ENCODE results near the gene CYTIP.
"Not testable (repeated sequence)": the region's sequence is repeated elsewhere in the genome, so short reads cannot be mapped to it uniquely, and the experiment has no call there.

The CYTIP gene

DNA sequence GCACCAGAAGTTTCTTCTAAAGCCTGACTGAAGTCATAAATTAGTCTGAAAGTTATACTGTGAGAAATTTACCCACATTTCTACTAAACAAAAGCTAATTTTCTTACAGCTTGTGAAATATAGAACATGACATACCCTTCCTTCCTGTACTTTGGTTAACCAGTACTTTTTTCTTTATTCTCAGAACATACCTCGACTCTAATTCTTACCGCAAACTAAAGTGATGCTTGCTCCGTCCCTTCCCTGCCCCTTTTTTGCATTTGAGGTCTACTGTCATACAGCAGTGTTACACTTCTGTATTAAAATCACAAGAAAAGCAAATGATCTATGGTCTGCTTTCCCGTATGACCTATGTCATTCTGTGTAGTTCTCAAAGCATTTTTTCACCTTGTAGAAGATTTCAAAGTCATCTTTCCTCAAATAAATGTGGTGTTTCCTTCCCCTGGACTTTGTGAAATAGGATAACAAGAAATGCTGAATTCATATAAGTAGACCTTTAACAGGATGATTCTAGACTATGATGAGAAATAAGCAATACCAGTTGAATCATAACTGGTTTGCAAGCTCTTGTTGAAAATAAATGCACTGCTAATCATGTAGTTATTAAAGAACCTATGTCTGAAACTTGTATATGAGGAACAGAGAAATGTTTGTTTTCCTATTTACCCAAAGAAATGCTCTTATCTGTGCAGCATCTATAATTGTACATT lies 30.4 kb downstream of the CYTIP start:
- H3K36me3 ChIP-seq (ENCODE audit: control insufficient read depth in 2 of 2, insufficient read depth in 2 of 2, low read length in 2 of 2): no peaks in the 10 kb centered on the region
- peak overlapping the region in 1 of 2 donors; percentile 21 for H3K9ac ChIP-seq (ENCODE audit: low read depth in 1 of 2, low read length in 2 of 2)
- no peaks in the 10 kb centered on the region for H3K9me3 ChIP-seq (ENCODE audit: control insufficient read depth in 2 of 2, low read length in 2 of 2)
- peaks cover 0 to 3% of the 10 kb centered on the region in 2 donors for H3K4me1 ChIP-seq (ENCODE audit: control insufficient read depth in 2 of 2, insufficient read depth in 2 of 2, low read length in 2 of 2)
- H3K27me3 ChIP-seq (ENCODE audit: control insufficient read depth in 2 of 2, insufficient read depth in 2 of 2, low read length in 2 of 2): no peaks in the 10 kb centered on the region
- no peak overlapping the region for H3K4me3 ChIP-seq (ENCODE audit: low read length in 2 of 2)
- peak overlapping the region; percentile 54 to 65 for H3K27ac ChIP-seq (ENCODE audit: low read depth in 2 of 2, low read length in 2 of 2)

- Histone ChIP-seq H3K36me3 (ENCODE audit: control insufficient read depth in 2 of 2, insufficient read depth in 2 of 2, low read length in 2 of 2) (no peaks in the 10 kb centered on the region), H3K27me3 (ENCODE audit: control insufficient read depth in 2 of 2, insufficient read depth in 2 of 2, low read length in 2 of 2) (no peaks in the 10 kb centered on the region), H3K9me3 (ENCODE audit: control insufficient read depth in 2 of 2, low read length in 2 of 2) (no peaks in the 10 kb centered on the region), H3K27ac (ENCODE audit: low read depth in 2 of 2, low read length in 2 of 2) (peak overlapping the region in 1 of 2 donors; percentile 27), H3K4me3 (ENCODE audit: low read length in 2 of 2) (no peak overlapping the region), H3K9ac (ENCODE audit: low read depth in 1 of 2, low read length in 2 of 2) (no peak overlapping the region), H3K4me1 (ENCODE audit: control insufficient read depth in 2 of 2, insufficient read depth in 2 of 2, low read length in 2 of 2) (peaks cover 0 to 3% of the 10 kb centered on the region in 2 donors)
These were observed 32.1 kb downstream of the CYTIP start for GRCh38 chr2:157411624-157412336.

- H3K27me3 ChIP-seq (ENCODE audit: control insufficient read depth in 2 of 2, insufficient read depth in 2 of 2, low read length in 2 of 2); H3K36me3 ChIP-seq (ENCODE audit: control insufficient read depth in 2 of 2, insufficient read depth in 2 of 2, low read length in 2 of 2); H3K27ac ChIP-seq (ENCODE audit: low read depth in 2 of 2, low read length in 2 of 2); H3K4me3 ChIP-seq (ENCODE audit: low read length in 2 of 2); H3K9ac ChIP-seq (ENCODE audit: low read depth in 1 of 2, low read length in 2 of 2); H3K4me1 ChIP-seq (ENCODE audit: control insufficient read depth in 2 of 2, insufficient read depth in 2 of 2, low read length in 2 of 2); H3K9me3 ChIP-seq (ENCODE audit: control insufficient read depth in 2 of 2, low read length in 2 of 2): not testable (repeated sequence)
These were observed 38.5 kb downstream of the CYTIP start for GRCh38 chr2:157405398-157405797.

DNA sequence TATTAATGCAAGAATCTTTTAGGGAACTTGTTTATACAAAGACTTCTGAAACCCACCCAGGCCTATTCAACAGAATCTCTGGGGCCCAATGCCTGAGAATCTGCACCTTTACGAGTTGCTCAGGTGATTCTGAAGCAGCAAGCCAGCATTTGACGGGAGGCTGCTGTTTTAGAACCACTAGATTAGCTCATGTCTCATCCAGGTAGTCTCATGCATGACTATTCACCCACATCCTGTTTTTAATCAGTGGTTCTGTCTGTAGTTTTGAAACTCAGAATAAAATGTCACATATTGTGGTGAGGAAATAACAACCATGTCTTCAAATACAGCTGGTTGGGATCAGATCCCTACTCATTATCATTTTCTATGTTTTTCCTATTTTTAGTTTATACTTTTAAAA lies 39.5 kb downstream of the CYTIP start:
- Histone ChIP-seq H3K36me3 (ENCODE audit: control insufficient read depth in 2 of 2, insufficient read depth in 2 of 2, low read length in 2 of 2) (no peaks in the 10 kb centered on the region), H3K27ac (ENCODE audit: low read depth in 2 of 2, low read length in 2 of 2) (peak overlapping the region; percentile 51 to 52), H3K27me3 (ENCODE audit: control insufficient read depth in 2 of 2, insufficient read depth in 2 of 2, low read length in 2 of 2) (no peaks in the 10 kb centered on the region), H3K9me3 (ENCODE audit: control insufficient read depth in 2 of 2, low read length in 2 of 2) (no peaks in the 10 kb centered on the region), H3K4me1 (ENCODE audit: control insufficient read depth in 2 of 2, insufficient read depth in 2 of 2, low read length in 2 of 2) (no peaks in the 10 kb centered on the region), H3K9ac (ENCODE audit: low read depth in 1 of 2, low read length in 2 of 2) (no peak overlapping the region), H3K4me3 (ENCODE audit: low read length in 2 of 2) (no peak overlapping the region)

DNA sequence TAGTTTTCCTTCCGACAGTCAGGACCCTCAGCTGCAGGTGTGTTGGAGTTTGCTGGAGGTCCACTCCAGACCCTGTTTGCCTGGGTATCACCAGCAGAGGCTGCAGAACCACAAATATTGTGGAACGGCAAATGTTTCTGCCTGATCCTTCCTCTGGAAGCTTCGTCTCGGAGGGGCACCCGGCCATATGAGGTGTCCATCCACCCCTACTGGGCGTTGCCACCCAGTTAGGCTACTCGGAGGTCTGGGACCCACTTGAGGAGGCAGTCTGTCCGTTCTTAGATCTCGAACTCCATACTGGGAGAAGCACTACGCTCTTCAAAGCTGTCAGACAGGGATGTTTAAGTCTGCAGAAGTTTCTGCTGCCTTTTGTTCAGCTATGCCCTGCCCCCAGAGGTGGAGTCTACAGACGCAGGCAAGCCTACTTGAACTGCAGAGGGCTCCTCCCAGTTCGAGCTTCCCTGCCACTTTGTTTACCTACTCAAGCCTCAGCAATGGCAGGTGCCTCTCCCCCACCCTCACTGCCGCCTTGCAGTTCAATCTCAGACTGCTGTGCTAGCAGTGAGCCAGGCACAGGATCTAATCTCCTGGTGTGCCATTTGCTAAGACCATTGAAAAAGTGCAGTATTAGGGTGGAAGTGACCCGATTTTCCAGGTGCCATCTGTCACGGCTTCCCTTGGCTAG lies 40.9 kb downstream of the CYTIP start:
- not testable (repeated sequence) for H3K36me3 ChIP-seq (ENCODE audit: control insufficient read depth in 2 of 2, insufficient read depth in 2 of 2, low read length in 2 of 2); H3K4me1 ChIP-seq (ENCODE audit: control insufficient read depth in 2 of 2, insufficient read depth in 2 of 2, low read length in 2 of 2); H3K4me3 ChIP-seq (ENCODE audit: low read length in 2 of 2); H3K9ac ChIP-seq (ENCODE audit: low read depth in 1 of 2, low read length in 2 of 2); H3K9me3 ChIP-seq (ENCODE audit: control insufficient read depth in 2 of 2, low read length in 2 of 2); H3K27ac ChIP-seq (ENCODE audit: low read depth in 2 of 2, low read length in 2 of 2); H3K27me3 ChIP-seq (ENCODE audit: control insufficient read depth in 2 of 2, insufficient read depth in 2 of 2, low read length in 2 of 2)

DNA sequence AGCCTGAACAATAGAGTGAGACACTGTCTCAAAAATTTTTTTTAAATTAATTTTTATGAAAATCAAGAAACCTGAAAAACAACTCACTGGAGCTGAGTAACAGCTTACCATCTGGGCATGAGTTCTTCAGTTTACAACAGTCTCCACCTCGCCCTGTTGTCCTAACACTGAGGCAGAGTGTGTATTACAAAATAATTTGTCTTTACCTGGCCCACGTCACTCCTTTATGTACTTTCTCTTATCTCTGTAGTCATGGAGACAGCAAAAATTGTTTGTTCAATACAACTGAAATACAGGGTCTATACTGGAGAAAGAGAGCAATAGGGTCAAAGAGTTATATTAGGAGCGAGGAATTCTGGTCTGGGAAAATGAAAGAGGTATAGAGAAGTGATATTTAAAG lies 48.1 kb downstream of the CYTIP start:
- Histone ChIP-seq H3K27ac (ENCODE audit: low read depth in 2 of 2, low read length in 2 of 2) (peak overlapping the region; percentile 61 to 65), H3K36me3 (ENCODE audit: control insufficient read depth in 2 of 2, insufficient read depth in 2 of 2, low read length in 2 of 2) (no peaks in the 10 kb centered on the region), H3K9ac (ENCODE audit: low read depth in 1 of 2, low read length in 2 of 2) (no peak overlapping the region), H3K27me3 (ENCODE audit: control insufficient read depth in 2 of 2, insufficient read depth in 2 of 2, low read length in 2 of 2) (no peaks in the 10 kb centered on the region), H3K4me1 (ENCODE audit: control insufficient read depth in 2 of 2, insufficient read depth in 2 of 2, low read length in 2 of 2) (peaks cover 3 to 7% of the 10 kb centered on the region in 2 donors), H3K4me3 (ENCODE audit: low read length in 2 of 2) (no peak overlapping the region), H3K9me3 (ENCODE audit: control insufficient read depth in 2 of 2, low read length in 2 of 2) (no peaks in the 10 kb centered on the region)

DNA sequence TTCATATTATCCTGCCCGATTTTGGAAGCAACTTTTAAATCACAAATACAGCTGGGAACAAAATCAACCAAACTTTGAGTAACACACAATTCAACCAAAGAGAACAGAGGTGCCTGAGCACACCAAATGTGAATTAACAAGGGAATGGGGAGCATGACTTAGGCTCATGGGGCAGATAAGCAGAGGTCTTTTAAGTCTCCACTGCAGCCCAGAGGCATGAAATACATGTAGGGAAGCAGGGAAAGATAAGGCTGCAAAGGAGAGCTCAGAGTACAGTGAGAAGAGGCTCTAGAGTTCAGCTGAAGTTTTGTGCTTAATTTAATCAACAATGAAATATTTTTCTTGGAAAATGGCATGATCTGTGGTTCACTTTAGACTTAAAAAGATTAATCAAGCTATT lies 49.0 kb downstream of the CYTIP start:
- Histone ChIP-seq H3K9me3 (ENCODE audit: control insufficient read depth in 2 of 2, low read length in 2 of 2) (no peaks in the 10 kb centered on the region), H3K36me3 (ENCODE audit: control insufficient read depth in 2 of 2, insufficient read depth in 2 of 2, low read length in 2 of 2) (no peaks in the 10 kb centered on the region), H3K4me3 (ENCODE audit: low read length in 2 of 2) (no peak overlapping the region), H3K27me3 (ENCODE audit: control insufficient read depth in 2 of 2, insufficient read depth in 2 of 2, low read length in 2 of 2) (no peaks in the 10 kb centered on the region), H3K27ac (ENCODE audit: low read depth in 2 of 2, low read length in 2 of 2) (peak overlapping the region; percentile 61 to 65), H3K9ac (ENCODE audit: low read depth in 1 of 2, low read length in 2 of 2) (no peak overlapping the region), H3K4me1 (ENCODE audit: control insufficient read depth in 2 of 2, insufficient read depth in 2 of 2, low read length in 2 of 2) (peaks cover 3 to 7% of the 10 kb centered on the region in 2 donors)

- Histone ChIP-seq H3K4me3 (ENCODE audit: low read length in 2 of 2) (no peak overlapping the region), H3K9me3 (ENCODE audit: control insufficient read depth in 2 of 2, low read length in 2 of 2) (no peaks in the 10 kb centered on the region), H3K9ac (ENCODE audit: low read depth in 1 of 2, low read length in 2 of 2) (no peak overlapping the region), H3K27ac (ENCODE audit: low read depth in 2 of 2, low read length in 2 of 2) (no peak overlapping the region), H3K27me3 (ENCODE audit: control insufficient read depth in 2 of 2, insufficient read depth in 2 of 2, low read length in 2 of 2) (no peaks in the 10 kb centered on the region), H3K36me3 (ENCODE audit: control insufficient read depth in 2 of 2, insufficient read depth in 2 of 2, low read length in 2 of 2) (no peaks in the 10 kb centered on the region), H3K4me1 (ENCODE audit: control insufficient read depth in 2 of 2, insufficient read depth in 2 of 2, low read length in 2 of 2) (peaks cover 3 to 7% of the 10 kb centered on the region in 2 donors)
These were observed 50.5 kb downstream of the CYTIP start for GRCh38 chr2:157393348-157393747.

DNA sequence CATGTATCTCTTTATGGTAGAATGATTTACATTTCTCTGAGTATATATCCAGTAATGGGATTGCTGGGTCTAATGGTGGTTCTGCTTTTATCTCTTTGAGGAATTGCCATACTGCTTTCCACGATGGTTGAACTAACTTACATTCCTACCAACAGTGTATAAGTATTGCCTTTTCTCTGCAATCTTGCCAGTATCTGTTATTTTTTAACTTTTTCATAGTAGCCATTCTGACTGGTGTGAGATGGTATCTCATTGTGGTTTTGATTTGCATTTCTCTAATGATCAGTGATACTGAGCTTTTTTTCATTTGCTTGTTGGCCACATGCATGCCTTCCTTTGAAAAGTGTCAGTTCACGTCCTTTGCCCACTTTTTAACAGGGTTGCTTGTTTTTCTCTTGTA lies 55.1 kb downstream of the CYTIP start:
- Histone ChIP-seq H3K9me3 (ENCODE audit: control insufficient read depth in 2 of 2, low read length in 2 of 2) (no peaks in the 10 kb centered on the region), H3K27me3 (ENCODE audit: control insufficient read depth in 2 of 2, insufficient read depth in 2 of 2, low read length in 2 of 2) (no peaks in the 10 kb centered on the region), H3K4me1 (ENCODE audit: control insufficient read depth in 2 of 2, insufficient read depth in 2 of 2, low read length in 2 of 2) (no peaks in the 10 kb centered on the region), H3K9ac (ENCODE audit: low read depth in 1 of 2, low read length in 2 of 2) (no peak overlapping the region), H3K27ac (ENCODE audit: low read depth in 2 of 2, low read length in 2 of 2) (no peak overlapping the region), H3K36me3 (ENCODE audit: control insufficient read depth in 2 of 2, insufficient read depth in 2 of 2, low read length in 2 of 2) (no peaks in the 10 kb centered on the region), H3K4me3 (ENCODE audit: low read length in 2 of 2) (no peak overlapping the region)

- H3K4me3 ChIP-seq (ENCODE audit: low read length in 2 of 2): no peak overlapping the region
- no peaks in the 10 kb centered on the region for H3K4me1 ChIP-seq (ENCODE audit: control insufficient read depth in 2 of 2, insufficient read depth in 2 of 2, low read length in 2 of 2)
- H3K27me3 ChIP-seq (ENCODE audit: control insufficient read depth in 2 of 2, insufficient read depth in 2 of 2, low read length in 2 of 2): no peaks in the 10 kb centered on the region
- H3K36me3 ChIP-seq (ENCODE audit: control insufficient read depth in 2 of 2, insufficient read depth in 2 of 2, low read length in 2 of 2): no peaks in the 10 kb centered on the region
- H3K27ac ChIP-seq (ENCODE audit: low read depth in 2 of 2, low read length in 2 of 2): no peak overlapping the region
- H3K9me3 ChIP-seq (ENCODE audit: control insufficient read depth in 2 of 2, low read length in 2 of 2): no peaks in the 10 kb centered on the region
- no peak overlapping the region for H3K9ac ChIP-seq (ENCODE audit: low read depth in 1 of 2, low read length in 2 of 2)
These were observed 57.1 kb downstream of the CYTIP start for GRCh38 chr2:157386747-157387146.
